IMR-90 (cell line): ENCODE results near the gene GANC. TPM values are rescaled to one million over a fixed set of nuclear protein-coding genes. Genes with fewer than 3 reads are reported as not detected.

Source experiments
- ATAC-seq: fragments of 200-7000 bp; cut with Tn5 transposase; 2 replicates; pipeline ENCODE4 v1.9.1; 2020; ENCODE audit warnings: low read depth, mild to moderate bottlenecking, moderate library complexity
- BruUV-seq: library from RNA; stranded (reverse); fragments of 400-500 nt; replicated peaks from 2 replicates; lab custom pipeline; 2021; lab: Mats Ljungman, UMichigan
- CTCF ChIA-PET: fragments of 300-600 bp; formaldehyde crosslinking; extraction: SDS; loops from one replicate; lab custom pipeline; 2021; ENCODE audit warnings: antibody characterized with exemption; lab: Yijun Ruan, JAX
- POLR2A ChIA-PET: fragments of 300-600 bp; sonication (Branson Sonifier 250); formaldehyde crosslinking; loops from one replicate; lab custom pipeline; 2022; ENCODE audit warnings: antibody characterized with exemption; ENCODE audit not compliant: unreplicated experiment; lab: Charles Lee
- DNase-seq: peaks from one replicate; pipeline ENCODE4 v3.0.0; 2013
- H2AFZ ChIP-seq: replicated peaks from 2 replicates; pipeline ENCODE3; 2013; ENCODE audit warnings: low read length, mild to moderate bottlenecking; ENCODE audit not compliant: poor library complexity
- H2AK5ac ChIP-seq: 2 replicates; pipeline ENCODE4 v1.6.1; 2013; ENCODE audit warnings: low read depth, low read length, inconsistent platforms
- H2AK9ac ChIP-seq: replicated peaks from 2 replicates; pipeline ENCODE3; 2013; ENCODE audit warnings: mild to moderate bottlenecking, low read depth, low read length, moderate library complexity; ENCODE audit not compliant: poor library complexity
- H2BK120ac ChIP-seq: 2 replicates; pipeline ENCODE4 v1.6.1; 2013; ENCODE audit warnings: low read depth, low read length, inconsistent platforms
- H2BK15ac ChIP-seq: 3 replicates; pipeline ENCODE4 v1.6.1; 2013; ENCODE audit warnings: low read depth, low read length, inconsistent platforms
- H2BK20ac ChIP-seq: 2 replicates; pipeline ENCODE4 v1.6.1; 2013; ENCODE audit warnings: low read depth, mild to moderate bottlenecking, inconsistent platforms, low read length, moderate library complexity
- H2BK5ac ChIP-seq: 2 replicates; pipeline ENCODE4 v1.6.1; 2013; ENCODE audit warnings: mild to moderate bottlenecking, low read depth, low read length, inconsistent platforms; ENCODE audit not compliant: poor library complexity, severe bottlenecking
- H3K14ac ChIP-seq: replicated peaks from 2 replicates; pipeline ENCODE4 v1.6.1; 2013; ENCODE audit warnings: low read depth, low read length, inconsistent platforms
- H3K18ac ChIP-seq: 2 replicates; pipeline ENCODE4 v1.6.1; 2013; ENCODE audit warnings: low read depth, low read length, control low read depth
- H3K23ac ChIP-seq: 2 replicates; pipeline ENCODE4 v1.6.1; 2013; ENCODE audit warnings: low read depth, low read length, inconsistent platforms
- H3K27ac ChIP-seq: 2 replicates; pipeline ENCODE4 v1.5.1; 2013; ENCODE audit warnings: mild to moderate bottlenecking, control low read depth, low read length; ENCODE audit not compliant: insufficient read depth
- H3K27me3 ChIP-seq: 2 replicates; pipeline ENCODE4 v1.6.1; 2013; ENCODE audit warnings: low read length; ENCODE audit not compliant: control insufficient read depth, insufficient read depth
- H3K36me3 ChIP-seq: 2 replicates; pipeline ENCODE4 v1.6.1; 2013; ENCODE audit warnings: low read length, mixed read lengths; ENCODE audit not compliant: control insufficient read depth, insufficient read depth
- H3K4ac ChIP-seq: 2 replicates; pipeline ENCODE4 v1.6.1; 2013; ENCODE audit warnings: low read depth, low read length, inconsistent platforms
- H3K4me1 ChIP-seq: 2 replicates; pipeline ENCODE4 v1.6.1; 2013; ENCODE audit warnings: low read length, mixed read lengths; ENCODE audit not compliant: control insufficient read depth, insufficient read depth
- H3K4me2 ChIP-seq: 2 replicates; pipeline ENCODE4 v1.6.1; 2013; ENCODE audit warnings: low read depth, mild to moderate bottlenecking, control low read depth, low read length, moderate library complexity
- H3K4me3 ChIP-seq: 2 replicates; pipeline ENCODE4 v1.5.1; 2013; ENCODE audit warnings: low read depth, mild to moderate bottlenecking, control low read depth, low read length, moderate library complexity; ENCODE audit not compliant: insufficient read depth
- H3K56ac ChIP-seq: 2 replicates; pipeline ENCODE4 v1.6.1; 2013; ENCODE audit warnings: low read length, inconsistent platforms; ENCODE audit not compliant: insufficient read depth; ENCODE audit errors: extremely low read depth
- H3K79me1 ChIP-seq, 2 experiments: 2 replicates each; pipeline ENCODE4 v1.6.1; 2013; ENCODE audit warnings: low read length in 2 of 2, inconsistent platforms in 1 of 2, low read depth in 1 of 2
- H3K9ac ChIP-seq: 2 replicates; pipeline ENCODE4 v1.6.1; 2013; ENCODE audit warnings: low read depth, low read length, control low read depth
- H3K9me1 ChIP-seq: 2 replicates; pipeline ENCODE4 v1.6.1; 2013; ENCODE audit warnings: low read length, inconsistent platforms; ENCODE audit not compliant: insufficient read depth
- H3K9me3 ChIP-seq: 2 replicates; pipeline ENCODE4 v1.6.1; 2013; ENCODE audit warnings: low read length; ENCODE audit not compliant: control insufficient read depth, insufficient read depth
- H4K20me1 ChIP-seq: 2 replicates; pipeline ENCODE4 v1.6.1; 2013; ENCODE audit warnings: low read length, inconsistent platforms; ENCODE audit not compliant: insufficient read depth
- H4K5ac ChIP-seq: 2 replicates; pipeline ENCODE4 v1.6.1; 2013; ENCODE audit warnings: mild to moderate bottlenecking, low read depth, low read length, control low read depth
- H4K8ac ChIP-seq, 2 experiments: 2 replicates each; pipeline ENCODE4 v1.6.1; 2013; ENCODE audit warnings: low read depth in 2 of 2, low read length in 2 of 2, control low read depth in 1 of 2, inconsistent platforms in 1 of 2
- H4K91ac ChIP-seq: 2 replicates; pipeline ENCODE4 v1.6.1; 2013; ENCODE audit warnings: low read depth, low read length, inconsistent platforms; ENCODE audit not compliant: insufficient read depth
- CEBPB ChIP-seq: IDR thresholded peaks from 2 replicates; pipeline ENCODE4 v1.6.1; 2012; ENCODE audit warnings: low read depth, low read length, improper control_type of control experiment
- CHD1 ChIP-seq: IDR thresholded peaks from 2 replicates; pipeline ENCODE4 v1.6.1; 2012; ENCODE audit warnings: low read depth, low read length, improper control_type of control experiment
- FOS ChIP-seq: fragments of 150-350 bp; IDR thresholded peaks from 2 replicates; pipeline ENCODE4 v1.6.1; 2016; ENCODE audit warnings: low read depth, low read length
- MAFK ChIP-seq: IDR thresholded peaks from 2 replicates; pipeline ENCODE4 v1.6.1; 2012; ENCODE audit warnings: low read depth, low read length, improper control_type of control experiment
- MAZ ChIP-seq: IDR thresholded peaks from 2 replicates; pipeline ENCODE4 v1.6.1; 2012; ENCODE audit warnings: low read depth, mild to moderate bottlenecking, low read length, improper control_type of control experiment, moderate library complexity, borderline replicate concordance
- MXI1 ChIP-seq: IDR thresholded peaks from 2 replicates; pipeline ENCODE4 v1.6.1; 2012; ENCODE audit warnings: low read depth, mild to moderate bottlenecking, low read length, moderate library complexity, borderline replicate concordance
- NFE2L2 ChIP-seq: fragments of 150-350 bp; IDR thresholded peaks from 2 replicates; pipeline ENCODE4 v1.6.1; 2016; ENCODE audit warnings: low read depth, mild to moderate bottlenecking, low read length
- POLR2A ChIP-seq: IDR thresholded peaks from 2 replicates; pipeline ENCODE4 v1.6.1; 2012; ENCODE audit warnings: mild to moderate bottlenecking, low read depth, low read length
- RAD21 ChIP-seq: IDR thresholded peaks from 2 replicates; pipeline ENCODE4 v1.6.1; 2012; ENCODE audit warnings: low read length, improper control_type of control experiment
- RCOR1 ChIP-seq: IDR thresholded peaks from 2 replicates; pipeline ENCODE4 v1.6.1; 2012; ENCODE audit warnings: mild to moderate bottlenecking, low read length, improper control_type of control experiment; ENCODE audit not compliant: insufficient replicate concordance
- RFX5 ChIP-seq: IDR thresholded peaks from 2 replicates; pipeline ENCODE4 v1.8.0; 2012; ENCODE audit warnings: low read depth, mild to moderate bottlenecking, low read length, moderate library complexity
- SMC3 ChIP-seq: fragments of 150-350 bp; IDR thresholded peaks from 2 replicates; pipeline ENCODE4 v1.6.1; 2016; ENCODE audit warnings: low read depth, mild to moderate bottlenecking, antibody characterized with exemption, low read length, moderate library complexity
- WGBS, 2 experiments: methylation state at CpG; one replicate each; pipeline versions ENCODE4 v1.1.5 to v1.1.7; 2013; ENCODE audit warnings: missing lambda C conversion rate in 2 of 2; ENCODE audit not compliant: insufficient read length in 1 of 2; ENCODE audit errors: extremely low coverage in 2 of 2; 5-methylcytosine and 5-hydroxymethylcytosine counted together
- dilution Hi-C: fragments of 300-500 bp; cut with HindIII; formaldehyde crosslinking; loops from one replicate; pipeline ENCODE4 v1.14.3; 2018; ENCODE audit warnings: low sequenced_read_pairs; ENCODE audit not compliant: unreplicated experiment
- in situ Hi-C: fragments of 300-500 bp; cut with MboI; formaldehyde crosslinking; loops from 3 replicates; pipeline ENCODE4 v1.14.3; 2019; ENCODE audit warnings: low sequenced_read_pairs, inconsistent platforms, mixed read lengths
- intact Hi-C: fragments of 100-400 bp; cut with micrococcal nuclease; formaldehyde crosslinking; loops from 2 replicates; pipeline ENCODE4 v1.10.0; 2022
- polyA plus RNA-seq, 3 experiments: library from polyadenylated mRNA; depleted of rRNA; stranded (reverse); fragments of >200 nt; gene quantifications; 2 replicates each; pipeline ENCODE4 v1.2.3, GENCODE V29; 2012; ENCODE audit warnings: low replicate concordance in 1 of 3
- total RNA-seq: library from RNA; depleted of rRNA; stranded (reverse); fragments of >200 nt; gene quantifications from 2 replicates; pipeline ENCODE4 v1.2.3, GENCODE V29; 2012
- TF ChIP-seq, protein P1 (sequence below): fragments of 150-350 bp; IDR thresholded peaks from 2 replicates; pipeline ENCODE4 v1.6.1; 2017; ENCODE audit warnings: mild to moderate bottlenecking, antibody characterized with exemption, low read length, low read depth
- TF ChIP-seq, protein P2 (sequence below): fragments of 150-350 bp; IDR thresholded peaks from 2 replicates; pipeline ENCODE4 v1.6.1; 2016; ENCODE audit warnings: low read depth, mild to moderate bottlenecking, low read length, moderate library complexity, borderline replicate concordance

Gene GANC
- total and polyA plus RNA-seq, 2 of the 4 experiments (the other 2 are of a cell fraction): 7.1 to 19.2 TPM

DNA sequence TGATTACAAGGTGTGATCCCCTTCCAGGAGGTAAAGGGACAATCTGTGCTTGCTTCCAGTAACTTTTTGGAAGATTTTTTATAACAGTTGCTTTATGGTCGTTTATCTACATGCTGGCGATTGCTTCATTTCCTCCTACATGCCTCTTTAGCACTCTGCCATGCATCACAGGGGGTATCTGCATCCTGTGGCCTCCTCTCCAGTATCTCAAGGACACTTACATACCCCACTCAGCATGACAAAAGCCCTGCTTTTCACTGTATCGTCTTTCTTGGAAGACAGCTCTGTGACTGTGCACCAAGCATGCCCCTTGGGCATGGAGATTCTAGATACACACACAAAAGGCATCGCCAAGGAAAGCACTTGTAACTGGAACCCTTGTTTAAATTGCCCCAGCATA, 111.6 kb downstream of the GANC start:
- no peak overlapping the region for H3K14ac ChIP-seq
- ATAC-seq: no peak
- no peak overlapping the region for H4K91ac ChIP-seq
- no peak overlapping the region for H4K5ac ChIP-seq
- no TSS peak for BruUV-seq
- H3K79me1 ChIP-seq: no peaks in the 10 kb centered on the region
- ChIA-PET POLR2A (interaction anchor here (0.5 kb wide), 1 partner anchor 101 kb away, joined by 5 read pairs; no protein-coding TSS in a partner anchor), CTCF (interaction anchor here (1.2 kb wide), 2 partner anchors 8 to 10 kb away, joined by 5 to 8 read pairs; no protein-coding TSS in a partner anchor)
- no peak for DNase-seq
- H2BK5ac ChIP-seq: no peak overlapping the region
- no peak overlapping the region for H2BK20ac ChIP-seq
- peaks cover 6% of the 10 kb centered on the region for H3K4me1 ChIP-seq
- H3K27me3 ChIP-seq: no peaks in the 10 kb centered on the region
- intact Hi-C loops: no loop called here
- H2BK15ac ChIP-seq: no peak overlapping the region
- in situ Hi-C loops: no loop called here
- WGBS, 2 experiments: 38% methylated on average over 1 of the region's 4 CpGs; no CpG with 5 or more reads in 1 of the 2 experiments
- no peaks in the 10 kb centered on the region for H4K20me1 ChIP-seq
- H3K4ac ChIP-seq: no peak overlapping the region
- no peaks in the 10 kb centered on the region for H3K36me3 ChIP-seq
- H4K8ac ChIP-seq: no peak overlapping the region
- no peak overlapping the region for H3K23ac ChIP-seq
- H3K18ac ChIP-seq: no peak overlapping the region
- H2BK120ac ChIP-seq: no peak overlapping the region
- no peak overlapping the region for H3K56ac ChIP-seq
- no peak overlapping the region for H3K4me2 ChIP-seq
- H2AFZ ChIP-seq: no peak overlapping the region
- no peak overlapping the region for H2AK9ac ChIP-seq
- H3K9me3 ChIP-seq: no peaks in the 10 kb centered on the region
- no peak overlapping the region for H3K9ac ChIP-seq
- dilution Hi-C loops: no loop called here
- no peak overlapping the region for H2AK5ac ChIP-seq
- H3K9me1 ChIP-seq: peaks cover 14% of the 10 kb centered on the region; the same call in 1 of the 2 replicates
- H3K4me3 ChIP-seq: no peak overlapping the region
- TF ChIP-seq SMC3 (no peak), RAD21 (no peak), MAZ (no peak), CEBPB (no peak), MAFK (no peak), RCOR1 (no peak), NFE2L2 (no peak), FOS (no peak), CHD1 (no peak), MXI1 (no peak), RFX5 (no peak), POLR2A (no peak)
- TF ChIP-seq, protein P1, sequence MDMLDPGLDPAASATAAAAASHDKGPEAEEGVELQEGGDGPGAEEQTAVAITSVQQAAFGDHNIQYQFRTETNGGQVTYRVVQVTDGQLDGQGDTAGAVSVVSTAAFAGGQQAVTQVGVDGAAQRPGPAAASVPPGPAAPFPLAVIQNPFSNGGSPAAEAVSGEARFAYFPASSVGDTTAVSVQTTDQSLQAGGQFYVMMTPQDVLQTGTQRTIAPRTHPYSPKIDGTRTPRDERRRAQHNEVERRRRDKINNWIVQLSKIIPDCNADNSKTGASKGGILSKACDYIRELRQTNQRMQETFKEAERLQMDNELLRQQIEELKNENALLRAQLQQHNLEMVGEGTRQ: no peak
- TF ChIP-seq, protein P2, sequence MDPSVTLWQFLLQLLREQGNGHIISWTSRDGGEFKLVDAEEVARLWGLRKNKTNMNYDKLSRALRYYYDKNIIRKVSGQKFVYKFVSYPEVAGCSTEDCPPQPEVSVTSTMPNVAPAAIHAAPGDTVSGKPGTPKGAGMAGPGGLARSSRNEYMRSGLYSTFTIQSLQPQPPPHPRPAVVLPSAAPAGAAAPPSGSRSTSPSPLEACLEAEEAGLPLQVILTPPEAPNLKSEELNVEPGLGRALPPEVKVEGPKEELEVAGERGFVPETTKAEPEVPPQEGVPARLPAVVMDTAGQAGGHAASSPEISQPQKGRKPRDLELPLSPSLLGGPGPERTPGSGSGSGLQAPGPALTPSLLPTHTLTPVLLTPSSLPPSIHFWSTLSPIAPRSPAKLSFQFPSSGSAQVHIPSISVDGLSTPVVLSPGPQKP: no peak
- no peak overlapping the region for H3K27ac ChIP-seq
